H1 (cell line): ENCODE results near the gene CEP250.

ENCODE experiments used
- CBX5 ChIP-seq: fragments of 300-800, 300-1000 bp; sonication (generic); IDR thresholded peaks from 2 replicates; pipeline ENCODE4 v1.7.1; 2016; ENCODE audit warnings: antibody characterized with exemption, low read length, low read depth
- CHD1 ChIP-seq: IDR thresholded peaks from 2 replicates; pipeline ENCODE4 v1.6.1; 2012; ENCODE audit warnings: low read depth, low read length, improper control_type of control experiment
- EZH2 ChIP-seq: fragments of 200-600 bp; sonication (generic); IDR thresholded peaks from 2 replicates; pipeline ENCODE4 v1.7.1; 2012; ENCODE audit warnings: low read depth, mild to moderate bottlenecking, moderate library complexity, low read length, inconsistent platforms; ENCODE audit not compliant: severe bottlenecking
- JUN ChIP-seq: IDR thresholded peaks from 2 replicates; pipeline ENCODE4 v1.6.1; 2011; ENCODE audit warnings: low read depth, mild to moderate bottlenecking, improper control_type of control experiment, low read length
- MAFK ChIP-seq: IDR thresholded peaks from 2 replicates; pipeline ENCODE4 v1.6.1; 2012; ENCODE audit warnings: low read depth, mild to moderate bottlenecking, improper control_type of control experiment, low read length
- POLR2A ChIP-seq, 2 experiments: IDR thresholded peaks; 1 replicate in 1 of 2; 2 replicates in 1 of 2; pipeline ENCODE4 v1.6.1; 2011; ENCODE audit warnings: low read depth in 2 of 2, low read length in 2 of 2, mild to moderate bottlenecking in 2 of 2; ENCODE audit errors: control extremely low read depth in 1 of 2
- TAF1 ChIP-seq: IDR thresholded peaks from 2 replicates; pipeline ENCODE4 v1.6.1; 2011; ENCODE audit warnings: mild to moderate bottlenecking, low read depth, low read length
- TAF7 ChIP-seq: optimal IDR thresholded peaks from 2 replicates; pipeline ENCODE3; 2011; ENCODE audit warnings: low read depth, mild to moderate bottlenecking, inconsistent platforms, low read length, moderate library complexity, borderline replicate concordance
- ZNF274 ChIP-seq: IDR thresholded peaks from 2 replicates; pipeline ENCODE4 v1.7.0; 2012; ENCODE audit warnings: low read length, borderline replicate concordance; ENCODE audit errors: extremely low read depth
- TF ChIP-seq, protein P1 (sequence below): IDR thresholded peaks from 2 replicates; pipeline ENCODE4 v1.6.1; 2011; ENCODE audit warnings: low read depth, mild to moderate bottlenecking, low read length; ENCODE audit not compliant: insufficient read depth
- TF ChIP-seq, protein P2 (sequence below), 3 experiments: IDR thresholded peaks; 1 replicate in 2 of 3; 2 replicates in 1 of 3; pipeline versions ENCODE4 v1.5.1 to v1.6.1; 2011; ENCODE audit warnings: low read length in 3 of 3, mild to moderate bottlenecking in 3 of 3, inconsistent platforms in 2 of 3, low read depth in 1 of 3, moderate library complexity in 1 of 3; ENCODE audit not compliant: insufficient read depth in 1 of 3; ENCODE audit errors: control extremely low read depth in 1 of 3

DNA sequence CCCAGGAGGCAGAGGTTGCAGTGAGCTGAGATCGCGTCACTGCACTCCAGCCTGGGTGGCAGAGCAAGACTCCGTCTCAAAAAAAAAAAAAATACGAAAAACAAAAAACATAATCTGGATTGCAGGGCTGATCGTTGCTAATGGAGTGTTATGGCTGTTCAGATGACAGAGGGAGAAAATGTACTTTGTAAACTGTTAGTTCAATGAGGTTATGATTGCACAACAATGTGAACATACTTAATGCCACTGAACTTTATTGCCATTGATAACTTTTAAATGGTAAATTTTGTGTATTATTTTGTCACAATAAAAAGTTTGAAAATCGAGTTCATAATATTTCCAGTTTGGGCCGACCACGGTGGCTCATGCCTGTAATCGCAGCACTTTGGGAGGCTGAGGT is 63.6 kb downstream of the CEP250 start:
- TF ChIP-seq, protein P1, sequence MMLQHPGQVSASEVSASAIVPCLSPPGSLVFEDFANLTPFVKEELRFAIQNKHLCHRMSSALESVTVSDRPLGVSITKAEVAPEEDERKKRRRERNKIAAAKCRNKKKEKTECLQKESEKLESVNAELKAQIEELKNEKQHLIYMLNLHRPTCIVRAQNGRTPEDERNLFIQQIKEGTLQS: no peak
- TF ChIP-seq, protein P2, sequence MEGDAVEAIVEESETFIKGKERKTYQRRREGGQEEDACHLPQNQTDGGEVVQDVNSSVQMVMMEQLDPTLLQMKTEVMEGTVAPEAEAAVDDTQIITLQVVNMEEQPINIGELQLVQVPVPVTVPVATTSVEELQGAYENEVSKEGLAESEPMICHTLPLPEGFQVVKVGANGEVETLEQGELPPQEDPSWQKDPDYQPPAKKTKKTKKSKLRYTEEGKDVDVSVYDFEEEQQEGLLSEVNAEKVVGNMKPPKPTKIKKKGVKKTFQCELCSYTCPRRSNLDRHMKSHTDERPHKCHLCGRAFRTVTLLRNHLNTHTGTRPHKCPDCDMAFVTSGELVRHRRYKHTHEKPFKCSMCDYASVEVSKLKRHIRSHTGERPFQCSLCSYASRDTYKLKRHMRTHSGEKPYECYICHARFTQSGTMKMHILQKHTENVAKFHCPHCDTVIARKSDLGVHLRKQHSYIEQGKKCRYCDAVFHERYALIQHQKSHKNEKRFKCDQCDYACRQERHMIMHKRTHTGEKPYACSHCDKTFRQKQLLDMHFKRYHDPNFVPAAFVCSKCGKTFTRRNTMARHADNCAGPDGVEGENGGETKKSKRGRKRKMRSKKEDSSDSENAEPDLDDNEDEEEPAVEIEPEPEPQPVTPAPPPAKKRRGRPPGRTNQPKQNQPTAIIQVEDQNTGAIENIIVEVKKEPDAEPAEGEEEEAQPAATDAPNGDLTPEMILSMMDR (IDR thresholded peaks at IDR 0.05; ENCODE audit: control extremely low read depth in 1 of 3, insufficient read depth in 1 of 3, low read depth in 1 of 3, low read length in 3 of 3): no peak
- TF ChIP-seq CHD1 (no peak), TAF7 (no peak), TAF1 (no peak), JUN (no peak), POLR2A (IDR thresholded peaks at IDR 0.05; ENCODE audit: control extremely low read depth in 1 of 2, low read depth in 2 of 2, low read length in 2 of 2) (no peak), ZNF274 (no peak), EZH2 (no peak), CBX5 (no peak), MAFK (no peak)
